ENCODE data around the gene LYPD6B. TPM values are rescaled to one million over a fixed set of nuclear protein-coding genes. Genes with fewer than 3 reads are reported as not detected.

The LYPD6B gene
- total and polyA plus RNA-seq, 7 donors: not detected

DNA sequence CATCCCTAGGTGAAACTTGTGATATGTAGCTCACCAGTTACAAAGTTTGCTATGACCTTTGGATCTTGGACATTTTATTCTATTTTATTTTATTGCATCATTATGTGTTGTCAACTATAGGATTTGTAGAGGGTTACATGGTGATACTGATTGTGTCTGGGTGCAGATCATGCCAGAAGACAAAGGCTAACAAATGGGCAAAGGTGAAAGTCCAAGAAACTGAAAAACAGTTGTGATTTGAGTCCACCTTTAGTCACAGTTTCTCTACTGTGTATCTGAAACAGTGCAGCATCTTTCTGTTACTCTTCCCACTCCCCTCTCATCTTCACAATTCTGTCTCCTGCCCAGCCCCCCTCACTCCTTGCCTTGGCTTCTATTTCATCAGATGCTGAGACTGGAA lies 180.0 kb downstream of the LYPD6B start:
- no peak overlapping the region for H3K4me3 ChIP-seq
- intact Hi-C loops (cut with DNase I): no loop called here
- H3K36me3 ChIP-seq (ENCODE audit: insufficient read depth in 1 of 2, low read depth in 1 of 2): no peaks in the 10 kb centered on the region
- no peaks in the 10 kb centered on the region for H3K27me3 ChIP-seq (ENCODE audit: insufficient read depth in 3 of 3, low read length in 2 of 3)
- no peaks in the 10 kb centered on the region for H3K9me3 ChIP-seq
- H3K4me1 ChIP-seq: no peaks in the 10 kb centered on the region
- TF ChIP-seq, protein P1, sequence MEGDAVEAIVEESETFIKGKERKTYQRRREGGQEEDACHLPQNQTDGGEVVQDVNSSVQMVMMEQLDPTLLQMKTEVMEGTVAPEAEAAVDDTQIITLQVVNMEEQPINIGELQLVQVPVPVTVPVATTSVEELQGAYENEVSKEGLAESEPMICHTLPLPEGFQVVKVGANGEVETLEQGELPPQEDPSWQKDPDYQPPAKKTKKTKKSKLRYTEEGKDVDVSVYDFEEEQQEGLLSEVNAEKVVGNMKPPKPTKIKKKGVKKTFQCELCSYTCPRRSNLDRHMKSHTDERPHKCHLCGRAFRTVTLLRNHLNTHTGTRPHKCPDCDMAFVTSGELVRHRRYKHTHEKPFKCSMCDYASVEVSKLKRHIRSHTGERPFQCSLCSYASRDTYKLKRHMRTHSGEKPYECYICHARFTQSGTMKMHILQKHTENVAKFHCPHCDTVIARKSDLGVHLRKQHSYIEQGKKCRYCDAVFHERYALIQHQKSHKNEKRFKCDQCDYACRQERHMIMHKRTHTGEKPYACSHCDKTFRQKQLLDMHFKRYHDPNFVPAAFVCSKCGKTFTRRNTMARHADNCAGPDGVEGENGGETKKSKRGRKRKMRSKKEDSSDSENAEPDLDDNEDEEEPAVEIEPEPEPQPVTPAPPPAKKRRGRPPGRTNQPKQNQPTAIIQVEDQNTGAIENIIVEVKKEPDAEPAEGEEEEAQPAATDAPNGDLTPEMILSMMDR (IDR thresholded peaks at IDR 0.05): no peak
- H3K27ac ChIP-seq: no peak overlapping the region
- DNase-seq (no peak), ATAC-seq (no peak)

DNA sequence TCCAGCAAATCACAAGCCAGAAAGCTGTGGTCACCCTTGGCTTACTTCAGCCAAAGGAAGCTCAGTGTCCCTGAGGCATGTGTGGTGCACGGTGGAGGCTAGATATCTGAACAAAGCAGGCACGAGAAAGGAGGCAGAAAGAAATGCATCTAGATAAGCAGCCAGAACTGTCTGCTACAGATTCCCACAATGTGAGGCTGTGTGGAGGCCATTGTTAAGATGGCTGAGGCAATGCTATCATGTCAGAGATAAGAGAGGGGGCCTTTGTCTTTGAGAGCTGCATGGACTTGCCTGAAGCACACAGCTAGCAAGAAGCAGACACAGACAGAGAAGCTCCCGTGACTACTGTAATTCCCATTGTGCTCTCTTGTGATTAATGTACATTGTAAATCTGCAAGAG lies 181.4 kb downstream of the LYPD6B start:
- intact Hi-C loops (cut with DNase I): no loop called here
- ATAC-seq (no peak), DNase-seq (no peak)
- Histone ChIP-seq H3K27ac (no peak overlapping the region), H3K4me3 (no peak overlapping the region), H3K9me3 (no peaks in the 10 kb centered on the region), H3K36me3 (ENCODE audit: insufficient read depth in 1 of 2, low read depth in 1 of 2) (no peaks in the 10 kb centered on the region), H3K27me3 (ENCODE audit: insufficient read depth in 3 of 3, low read length in 2 of 3) (no peaks in the 10 kb centered on the region), H3K4me1 (no peaks in the 10 kb centered on the region)
- 49 to 61% (median 58%) methylated on average over 3 of the region's 3 CpGs for WGBS, 3 donors
- TF ChIP-seq, protein P1 (IDR thresholded peaks at IDR 0.05): no peak

DNA sequence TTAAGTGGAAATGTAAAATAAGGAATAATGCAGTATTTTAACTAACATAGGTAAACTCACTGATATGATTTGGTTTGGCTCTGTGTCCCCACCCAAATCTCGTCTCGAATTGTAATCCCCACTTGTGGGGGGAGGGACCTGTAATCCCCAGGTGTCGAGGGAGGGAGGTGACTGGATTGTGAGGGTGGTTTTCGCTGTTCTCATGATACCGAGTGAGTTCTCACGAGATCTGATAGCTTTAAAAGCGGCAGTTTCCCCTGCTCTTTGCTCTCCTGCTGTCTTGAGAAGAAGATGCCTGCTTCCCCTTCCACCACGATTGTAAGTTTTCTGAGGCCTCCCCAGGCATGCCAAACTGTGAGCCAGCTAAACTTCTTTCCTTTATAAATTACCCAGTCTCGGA lies 182.5 kb downstream of the LYPD6B start:
- intact Hi-C loops (cut with DNase I): no loop called here
- Histone ChIP-seq H3K27ac (no peak overlapping the region), H3K4me1 (no peaks in the 10 kb centered on the region), H3K27me3 (ENCODE audit: insufficient read depth in 3 of 3, low read length in 2 of 3) (no peaks in the 10 kb centered on the region), H3K9me3 (no peaks in the 10 kb centered on the region), H3K4me3 (no peak overlapping the region), H3K36me3 (ENCODE audit: insufficient read depth in 1 of 2, low read depth in 1 of 2) (no peaks in the 10 kb centered on the region)
- DNase-seq: no peak
- TF ChIP-seq, protein P1 (IDR thresholded peaks at IDR 0.05): no peak
- 87 to 92% (median 91%) methylated on average over 9 of the region's 9 CpGs for WGBS, 3 donors
- no peak for ATAC-seq

DNA sequence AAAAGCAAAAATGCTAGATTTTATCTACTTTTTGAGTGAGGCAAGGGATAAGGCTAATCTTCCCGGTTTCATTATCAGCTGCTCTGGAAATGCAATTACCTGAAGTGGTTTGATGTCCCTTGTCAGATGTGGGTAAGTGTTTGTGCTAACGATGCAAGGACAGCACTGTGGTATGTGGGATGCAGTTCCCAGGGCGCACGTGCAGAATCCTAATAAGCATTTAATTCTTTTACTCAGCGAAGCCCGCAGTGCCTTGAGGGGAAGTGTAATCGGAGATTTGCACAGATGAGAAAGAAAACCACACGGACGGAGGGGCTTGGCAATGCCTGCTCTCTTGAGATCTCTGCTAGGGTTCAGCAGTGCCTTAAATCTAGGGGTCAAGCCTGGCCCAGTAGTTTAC lies 183.4 kb downstream of the LYPD6B start:
- no peaks in the 10 kb centered on the region for H3K36me3 ChIP-seq (ENCODE audit: insufficient read depth in 1 of 2, low read depth in 1 of 2)
- TF ChIP-seq, protein P1 (IDR thresholded peaks at IDR 0.05): no peak
- WGBS, 3 donors: 10 to 21% (median 15%) methylated on average over 9 of the region's 9 CpGs
- H3K9me3 ChIP-seq: no peaks in the 10 kb centered on the region
- DNase-seq: no peak
- H3K27me3 ChIP-seq (ENCODE audit: insufficient read depth in 3 of 3, low read length in 2 of 3): no peaks in the 10 kb centered on the region
- ATAC-seq: no peak
- no peak overlapping the region for H3K27ac ChIP-seq
- intact Hi-C loops (cut with DNase I): no loop called here
- no peak overlapping the region for H3K4me3 ChIP-seq
- no peaks in the 10 kb centered on the region for H3K4me1 ChIP-seq

DNA sequence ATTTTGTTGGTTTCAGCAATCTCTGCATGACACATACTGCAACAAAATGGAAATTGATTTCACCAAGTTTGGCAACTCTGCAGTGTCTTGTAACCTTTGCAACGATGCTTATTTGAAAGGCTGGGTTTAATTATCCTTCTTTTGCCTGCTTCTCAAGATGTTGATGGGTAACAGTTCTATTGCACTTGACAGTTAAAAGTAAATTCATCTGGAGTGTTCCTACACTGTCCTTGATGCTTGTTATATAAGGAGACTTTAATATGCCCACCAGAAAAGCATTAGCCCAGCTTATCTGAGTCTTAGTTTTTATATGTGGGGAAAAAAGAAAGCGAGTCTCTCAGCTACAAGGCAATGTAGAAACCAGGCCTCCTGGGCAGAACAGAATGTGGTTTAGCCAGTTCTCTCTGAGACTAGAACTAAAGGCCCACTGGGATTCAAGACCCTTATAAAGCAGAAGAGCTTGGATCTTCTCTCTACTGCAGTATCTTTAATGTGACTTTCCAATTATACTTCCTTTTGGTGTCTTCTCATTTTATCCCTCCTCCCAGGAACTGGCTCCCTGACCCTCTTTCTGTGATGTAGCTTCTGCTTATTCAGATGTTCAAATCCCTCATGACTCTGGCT lies 185.1 kb downstream of the LYPD6B start:
- Histone ChIP-seq H3K36me3 (ENCODE audit: insufficient read depth in 1 of 2, low read depth in 1 of 2) (no peaks in the 10 kb centered on the region), H3K4me1 (no peaks in the 10 kb centered on the region), H3K27me3 (ENCODE audit: insufficient read depth in 3 of 3, low read length in 2 of 3) (no peaks in the 10 kb centered on the region), H3K27ac (no peak overlapping the region), H3K4me3 (no peak overlapping the region), H3K9me3 (no peaks in the 10 kb centered on the region)
- ATAC-seq: no peak
- TF ChIP-seq, protein P1 (IDR thresholded peaks at IDR 0.05): no peak
- intact Hi-C loops (cut with DNase I): no loop called here
- DNase-seq: no peak
- 31 to 42% (median 39%) methylated on average over 2 of the region's 2 CpGs for WGBS, 3 donors
